IMR-90 (cell line): ENCODE measurements around the gene TENM3.

Source experiments
- BHLHE40 ChIP-seq: fragments of 150-350 bp; IDR thresholded peaks from 2 replicates; pipeline ENCODE4 v1.6.1; 2016; ENCODE audit warnings: mild to moderate bottlenecking, low read depth, low read length
- CEBPB ChIP-seq: IDR thresholded peaks from 2 replicates; pipeline ENCODE4 v1.6.1; 2012; ENCODE audit warnings: low read depth, low read length, improper control_type of control experiment
- CTCF ChIP-seq: conservative IDR thresholded peaks from 2 replicates; pipeline ENCODE4 v1.5.1; 2012; ENCODE audit warnings: mild to moderate bottlenecking, low read depth, low read length, improper control_type of control experiment
- ELK1 ChIP-seq: fragments of 150-350 bp; IDR thresholded peaks from 2 replicates; pipeline ENCODE4 v1.6.1; 2016; ENCODE audit warnings: low read depth, mild to moderate bottlenecking, low read length, moderate library complexity, borderline replicate concordance
- FOS ChIP-seq: fragments of 150-350 bp; IDR thresholded peaks from 2 replicates; pipeline ENCODE4 v1.6.1; 2016; ENCODE audit warnings: low read depth, low read length
- MAFK ChIP-seq: IDR thresholded peaks from 2 replicates; pipeline ENCODE4 v1.6.1; 2012; ENCODE audit warnings: low read depth, low read length, improper control_type of control experiment
- MAZ ChIP-seq: IDR thresholded peaks from 2 replicates; pipeline ENCODE4 v1.6.1; 2012; ENCODE audit warnings: low read depth, mild to moderate bottlenecking, low read length, improper control_type of control experiment, moderate library complexity, borderline replicate concordance
- MXI1 ChIP-seq: IDR thresholded peaks from 2 replicates; pipeline ENCODE4 v1.6.1; 2012; ENCODE audit warnings: low read depth, mild to moderate bottlenecking, low read length, moderate library complexity, borderline replicate concordance
- NFE2L2 ChIP-seq: fragments of 150-350 bp; IDR thresholded peaks from 2 replicates; pipeline ENCODE4 v1.6.1; 2016; ENCODE audit warnings: low read depth, mild to moderate bottlenecking, low read length
- POLR2A ChIP-seq: IDR thresholded peaks from 2 replicates; pipeline ENCODE4 v1.6.1; 2012; ENCODE audit warnings: mild to moderate bottlenecking, low read depth, low read length
- RAD21 ChIP-seq: IDR thresholded peaks from 2 replicates; pipeline ENCODE4 v1.6.1; 2012; ENCODE audit warnings: low read length, improper control_type of control experiment
- RCOR1 ChIP-seq: IDR thresholded peaks from 2 replicates; pipeline ENCODE4 v1.6.1; 2012; ENCODE audit warnings: mild to moderate bottlenecking, low read length, improper control_type of control experiment; ENCODE audit not compliant: insufficient replicate concordance
- RFX5 ChIP-seq: IDR thresholded peaks from 2 replicates; pipeline ENCODE4 v1.8.0; 2012; ENCODE audit warnings: low read depth, mild to moderate bottlenecking, low read length, moderate library complexity
- SMC3 ChIP-seq: fragments of 150-350 bp; IDR thresholded peaks from 2 replicates; pipeline ENCODE4 v1.6.1; 2016; ENCODE audit warnings: low read depth, mild to moderate bottlenecking, antibody characterized with exemption, low read length, moderate library complexity

- TF ChIP-seq CTCF (no peak), MAZ (no peak), ELK1 (no peak), RFX5 (no peak), CEBPB (no peak), POLR2A (no peak), RAD21 (no peak), NFE2L2 (no peak), SMC3 (no peak), MXI1 (no peak), BHLHE40 (no peak), FOS (no peak), MAFK (no peak), RCOR1 (no peak)
Observed at GRCh38 chr4:182443070-182443469, 199.9 kb downstream of the TENM3 start.
